Trophoblast cell (in vitro differentiated cells and primary cell): ENCODE measurements around the gene MGAT5.
"Not testable (repeated sequence)": the region's sequence is repeated elsewhere in the genome, so short reads cannot be mapped to it uniquely, and the experiment has no call there.

Experiments used
- DNase-seq, 2 donors: peaks; one replicate each; pipeline ENCODE4 v3.0.0-alpha.2; 2016
- H2AFZ ChIP-seq: 2 replicates; pipeline ENCODE4 v1.6.1; 2013; ENCODE audit warnings: low read length, moderate library complexity, mild to moderate bottlenecking; ENCODE audit not compliant: insufficient read depth, poor library complexity
- H2AK5ac ChIP-seq: 2 replicates; pipeline ENCODE4 v1.6.1; 2013; ENCODE audit warnings: mild to moderate bottlenecking, low read length
- H2BK120ac ChIP-seq: 2 replicates; pipeline ENCODE4 v1.6.1; 2013; ENCODE audit warnings: low read length, mild to moderate bottlenecking, moderate library complexity; ENCODE audit not compliant: insufficient read depth, poor library complexity
- H2BK12ac ChIP-seq: 2 replicates; pipeline ENCODE4 v1.6.1; 2013; ENCODE audit warnings: mild to moderate bottlenecking, low read length, moderate library complexity
- H2BK5ac ChIP-seq: 2 replicates; pipeline ENCODE4 v1.6.1; 2013; ENCODE audit warnings: low read length, low read depth, moderate library complexity, mild to moderate bottlenecking; ENCODE audit not compliant: poor library complexity
- H3K14ac ChIP-seq: 2 replicates; pipeline ENCODE4 v1.6.1; 2013; ENCODE audit warnings: mild to moderate bottlenecking, low read length
- H3K18ac ChIP-seq: 2 replicates; pipeline ENCODE4 v1.6.1; 2013; ENCODE audit warnings: mild to moderate bottlenecking, low read length
- H3K23ac ChIP-seq: 2 replicates; pipeline ENCODE4 v1.6.1; 2013; ENCODE audit warnings: low read length
- H3K27ac ChIP-seq: 2 replicates; pipeline ENCODE4 v1.5.1; 2013; ENCODE audit warnings: low read depth, mild to moderate bottlenecking, inconsistent platforms, low read length, moderate library complexity
- H3K27me3 ChIP-seq: 2 replicates; pipeline ENCODE4 v1.6.1; 2013; ENCODE audit warnings: inconsistent platforms, mild to moderate bottlenecking, low read length, moderate library complexity; ENCODE audit not compliant: insufficient read depth
- H3K36me3 ChIP-seq, 2 experiments: 1 replicate in 1 of 2; 2 replicates in 1 of 2; pipeline ENCODE4 v1.6.1; 2013; ENCODE audit warnings: low read length in 2 of 2, mild to moderate bottlenecking in 2 of 2, moderate library complexity in 1 of 2; ENCODE audit not compliant: insufficient read depth in 2 of 2, control insufficient read depth in 1 of 2
- H3K4ac ChIP-seq: 2 replicates; pipeline ENCODE4 v1.6.1; 2013; ENCODE audit warnings: low read depth, mild to moderate bottlenecking, low read length, moderate library complexity
- H3K4me1 ChIP-seq, 2 experiments: 1 replicate in 1 of 2; 2 replicates in 1 of 2; pipeline ENCODE4 v1.6.1; 2013; ENCODE audit warnings: low read length in 2 of 2, mild to moderate bottlenecking in 2 of 2, moderate library complexity in 1 of 2; ENCODE audit not compliant: insufficient read depth in 2 of 2, control insufficient read depth in 1 of 2
- H3K4me2 ChIP-seq: 2 replicates; pipeline ENCODE4 v1.6.1; 2013; ENCODE audit warnings: inconsistent platforms, mild to moderate bottlenecking, low read length, moderate library complexity
- H3K4me3 ChIP-seq: 2 replicates; pipeline ENCODE4 v1.5.1; 2013; ENCODE audit warnings: mild to moderate bottlenecking, low read depth, low read length, inconsistent platforms
- H3K79me1 ChIP-seq: one replicate; pipeline ENCODE4 v1.6.1; 2013; ENCODE audit warnings: low read length
- H3K79me2 ChIP-seq: 2 replicates; pipeline ENCODE4 v1.6.1; 2013; ENCODE audit warnings: low read length, mild to moderate bottlenecking; ENCODE audit not compliant: control insufficient read depth, insufficient read depth, poor library complexity
- H3K9ac ChIP-seq: 2 replicates; pipeline ENCODE4 v1.6.1; 2013; ENCODE audit warnings: mild to moderate bottlenecking, low read length
- H3K9me3 ChIP-seq: 2 replicates; pipeline ENCODE4 v1.6.1; 2013; ENCODE audit warnings: low read depth, mild to moderate bottlenecking, control low read depth, inconsistent platforms, low read length; ENCODE audit not compliant: insufficient read depth
- H4K12ac ChIP-seq: 2 replicates; pipeline ENCODE4 v1.6.1; 2013; ENCODE audit warnings: low read depth, mild to moderate bottlenecking, low read length, moderate library complexity
- H4K8ac ChIP-seq: 2 replicates; pipeline ENCODE4 v1.6.1; 2013; ENCODE audit warnings: low read depth, mild to moderate bottlenecking, low read length, moderate library complexity
- H4K91ac ChIP-seq: one replicate; pipeline ENCODE4 v1.6.1; 2013; ENCODE audit warnings: low read depth, mild to moderate bottlenecking, low read length, moderate library complexity
- WGBS: extraction: QIAGEN DNeasy Blood & Tissue Kit; methylation state at CpG from one replicate; pipeline ENCODE4 v1.1.7; 2013; ENCODE audit warnings: missing lambda C conversion rate; ENCODE audit not compliant: insufficient read length, insufficient coverage; ENCODE audit errors: extremely low coverage; 5-methylcytosine and 5-hydroxymethylcytosine counted together

Gene MGAT5

GRCh38 chr2:134468776-134469175 is 214.9 kb downstream of the MGAT5 start:
- Histone ChIP-seq H3K18ac (no peak overlapping the region), H3K9ac (no peak overlapping the region), H2BK120ac (no peak overlapping the region), H3K14ac (no peak overlapping the region), H3K4me2 (no peak overlapping the region), H2BK12ac (no peak overlapping the region), H4K91ac (no peak overlapping the region), H4K8ac (no peak overlapping the region), H3K27ac (no peak overlapping the region), H2AK5ac (no peak overlapping the region), H4K12ac (no peak overlapping the region), H3K4me3 (no peak overlapping the region), H3K9me3 (no peaks in the 10 kb centered on the region), H3K36me3 (no peaks in the 10 kb centered on the region), H2AFZ (no peak overlapping the region), H3K23ac (no peak overlapping the region), H3K79me1 (no peaks in the 10 kb centered on the region), H2BK5ac (no peak overlapping the region), H3K79me2 (no peaks in the 10 kb centered on the region), H3K27me3 (no peaks in the 10 kb centered on the region), H3K4me1 (peaks cover 0 to 2% of the 10 kb centered on the region in 2 experiments), H3K4ac (no peak overlapping the region)
- WGBS = no CpG with 5 or more reads among the region's 12 CpGs
- DNase-seq = no peak

GRCh38 chr2:134469516-134470115 is 215.7 kb downstream of the MGAT5 start:
- Histone ChIP-seq H3K4me2 (no peak overlapping the region), H3K4ac (no peak overlapping the region), H3K27me3 (no peaks in the 10 kb centered on the region), H3K27ac (no peak overlapping the region), H3K9me3 (no peaks in the 10 kb centered on the region), H3K18ac (no peak overlapping the region), H4K8ac (no peak overlapping the region), H3K14ac (no peak overlapping the region), H3K23ac (no peak overlapping the region), H2BK12ac (no peak overlapping the region), H3K4me3 (no peak overlapping the region), H2AK5ac (no peak overlapping the region), H3K79me1 (no peaks in the 10 kb centered on the region), H4K91ac (no peak overlapping the region), H2AFZ (no peak overlapping the region), H3K9ac (no peak overlapping the region), H2BK5ac (no peak overlapping the region), H3K36me3 (no peaks in the 10 kb centered on the region), H2BK120ac (no peak overlapping the region), H4K12ac (no peak overlapping the region), H3K79me2 (no peaks in the 10 kb centered on the region), H3K4me1 (peaks cover 0 to 2% of the 10 kb centered on the region in 2 experiments)
- no peak for DNase-seq
- WGBS = no CpG with 5 or more reads among the region's 25 CpGs

GRCh38 chr2:134470561-134471168 is 216.8 kb downstream of the MGAT5 start:
- Histone ChIP-seq H3K4ac (no peak overlapping the region), H2AFZ (no peak overlapping the region), H3K4me1 (no peaks in the 10 kb centered on the region), H3K18ac (no peak overlapping the region), H2BK5ac (no peak overlapping the region), H3K36me3 (no peaks in the 10 kb centered on the region), H3K9me3 (no peaks in the 10 kb centered on the region), H2AK5ac (no peak overlapping the region), H3K27me3 (no peaks in the 10 kb centered on the region), H3K4me3 (no peak overlapping the region), H4K91ac (no peak overlapping the region), H3K79me2 (no peaks in the 10 kb centered on the region), H2BK120ac (no peak overlapping the region), H3K9ac (no peak overlapping the region), H4K8ac (no peak overlapping the region), H2BK12ac (no peak overlapping the region), H3K23ac (no peak overlapping the region), H3K14ac (no peak overlapping the region), H3K4me2 (no peak overlapping the region), H4K12ac (no peak overlapping the region), H3K79me1 (no peaks in the 10 kb centered on the region), H3K27ac (no peak overlapping the region)
- no CpG with 5 or more reads among the region's 8 CpGs for WGBS
- no peak for DNase-seq

- H2AK5ac ChIP-seq, H3K4ac ChIP-seq, H3K4me3 ChIP-seq, H3K18ac ChIP-seq, H2BK5ac ChIP-seq, H3K4me2 ChIP-seq, H3K9ac ChIP-seq, H3K79me1 ChIP-seq, H4K8ac ChIP-seq, H4K12ac ChIP-seq, H3K27me3 ChIP-seq, H2BK120ac ChIP-seq, H3K4me1 ChIP-seq, H3K14ac ChIP-seq, H3K9me3 ChIP-seq, H2BK12ac ChIP-seq, H4K91ac ChIP-seq, H3K36me3 ChIP-seq, H3K79me2 ChIP-seq, H3K23ac ChIP-seq, H2AFZ ChIP-seq, DNase-seq, H3K27ac ChIP-seq: not testable (repeated sequence)
- WGBS = no CpG with 5 or more reads among the region's 8 CpGs
These were observed 223.1 kb downstream of the MGAT5 start for GRCh38 chr2:134476982-134477381.
